Measurements from ENCODE around the gene HOXC9.

Gene HOXC9

GRCh38 chr12:54042970-54043853 is 43.3 kb downstream of the HOXC9 start:
- DNase-seq, result no peak

GRCh38 chr12:54044425-54045103 is 44.6 kb downstream of the HOXC9 start:
- no peak for DNase-seq

- no peak for DNase-seq
Observed at GRCh38 chr12:54045401-54045800, 45.4 kb downstream of the HOXC9 start.

- DNase-seq, result no peak
Observed at GRCh38 chr12:54045868-54046521, 46.0 kb downstream of the HOXC9 start.

- DNase-seq, result no peak
Observed at GRCh38 chr12:54046809-54047159, 46.8 kb downstream of the HOXC9 start.

GRCh38 chr12:54047160-54047963 is 47.4 kb downstream of the HOXC9 start:
- no peak for DNase-seq

GRCh38 chr12:54047964-54048303 is 48.0 kb downstream of the HOXC9 start:
- no peak for DNase-seq

GRCh38 chr12:54048406-54049093 is 48.6 kb downstream of the HOXC9 start:
- no peak for DNase-seq

- no peak for DNase-seq
Observed at GRCh38 chr12:54049108-54049507, 49.1 kb downstream of the HOXC9 start.

GRCh38 chr12:54050482-54050810 is 50.5 kb downstream of the HOXC9 start:
- no peak for DNase-seq

GRCh38 chr12:54051026-54051842 is 51.3 kb downstream of the HOXC9 start:
- no peak for DNase-seq

GRCh38 chr12:54051874-54052437 is 52.0 kb downstream of the HOXC9 start:
- DNase-seq, result no peak

- no peak for DNase-seq
Observed at GRCh38 chr12:54052438-54053002, 52.6 kb downstream of the HOXC9 start.
